ENCODE data around the gene THAP3. TPM values are rescaled to one million over a fixed set of nuclear protein-coding genes. Genes with fewer than 3 reads are reported as not detected.

The THAP3 gene
- polyA plus RNA-seq, 1 donor from 2014 or later = 51.5 TPM

DNA sequence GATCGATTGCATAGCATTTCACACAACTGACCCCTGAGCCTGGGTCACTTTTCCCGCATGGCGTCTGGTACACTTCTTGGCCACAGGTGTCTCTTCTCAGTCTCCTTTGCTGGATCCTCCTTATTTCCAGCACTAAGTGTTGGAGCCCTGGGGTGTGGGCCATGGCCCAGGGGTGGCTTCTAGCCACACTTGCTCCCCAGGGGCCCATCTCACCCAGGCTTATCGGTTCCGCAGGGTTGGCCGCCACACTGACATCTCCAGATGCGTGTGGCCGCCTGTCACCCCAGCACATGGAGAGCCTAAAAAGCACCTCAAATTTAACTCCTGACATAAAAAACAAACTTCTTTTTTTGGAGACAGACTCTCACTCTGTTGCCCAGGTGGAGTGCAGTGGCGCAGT, 2.4 kb downstream of the THAP3 start (continued):
- TF ChIP-seq, protein P1, sequence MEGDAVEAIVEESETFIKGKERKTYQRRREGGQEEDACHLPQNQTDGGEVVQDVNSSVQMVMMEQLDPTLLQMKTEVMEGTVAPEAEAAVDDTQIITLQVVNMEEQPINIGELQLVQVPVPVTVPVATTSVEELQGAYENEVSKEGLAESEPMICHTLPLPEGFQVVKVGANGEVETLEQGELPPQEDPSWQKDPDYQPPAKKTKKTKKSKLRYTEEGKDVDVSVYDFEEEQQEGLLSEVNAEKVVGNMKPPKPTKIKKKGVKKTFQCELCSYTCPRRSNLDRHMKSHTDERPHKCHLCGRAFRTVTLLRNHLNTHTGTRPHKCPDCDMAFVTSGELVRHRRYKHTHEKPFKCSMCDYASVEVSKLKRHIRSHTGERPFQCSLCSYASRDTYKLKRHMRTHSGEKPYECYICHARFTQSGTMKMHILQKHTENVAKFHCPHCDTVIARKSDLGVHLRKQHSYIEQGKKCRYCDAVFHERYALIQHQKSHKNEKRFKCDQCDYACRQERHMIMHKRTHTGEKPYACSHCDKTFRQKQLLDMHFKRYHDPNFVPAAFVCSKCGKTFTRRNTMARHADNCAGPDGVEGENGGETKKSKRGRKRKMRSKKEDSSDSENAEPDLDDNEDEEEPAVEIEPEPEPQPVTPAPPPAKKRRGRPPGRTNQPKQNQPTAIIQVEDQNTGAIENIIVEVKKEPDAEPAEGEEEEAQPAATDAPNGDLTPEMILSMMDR (IDR thresholded peaks at IDR 0.05; ENCODE audit: poor library complexity, severe bottlenecking) = no peak
- no peak for TF ChIP-seq TAF1 (IDR thresholded peaks at IDR 0.05; ENCODE audit: low read depth)
- TF ChIP-seq POLR2AphosphoS5 (IDR thresholded peaks at IDR 0.05) = no peak
- TF ChIP-seq SMC3 (conservative IDR thresholded peaks at IDR 0.05; ENCODE audit: poor library complexity) = no peak

DNA sequence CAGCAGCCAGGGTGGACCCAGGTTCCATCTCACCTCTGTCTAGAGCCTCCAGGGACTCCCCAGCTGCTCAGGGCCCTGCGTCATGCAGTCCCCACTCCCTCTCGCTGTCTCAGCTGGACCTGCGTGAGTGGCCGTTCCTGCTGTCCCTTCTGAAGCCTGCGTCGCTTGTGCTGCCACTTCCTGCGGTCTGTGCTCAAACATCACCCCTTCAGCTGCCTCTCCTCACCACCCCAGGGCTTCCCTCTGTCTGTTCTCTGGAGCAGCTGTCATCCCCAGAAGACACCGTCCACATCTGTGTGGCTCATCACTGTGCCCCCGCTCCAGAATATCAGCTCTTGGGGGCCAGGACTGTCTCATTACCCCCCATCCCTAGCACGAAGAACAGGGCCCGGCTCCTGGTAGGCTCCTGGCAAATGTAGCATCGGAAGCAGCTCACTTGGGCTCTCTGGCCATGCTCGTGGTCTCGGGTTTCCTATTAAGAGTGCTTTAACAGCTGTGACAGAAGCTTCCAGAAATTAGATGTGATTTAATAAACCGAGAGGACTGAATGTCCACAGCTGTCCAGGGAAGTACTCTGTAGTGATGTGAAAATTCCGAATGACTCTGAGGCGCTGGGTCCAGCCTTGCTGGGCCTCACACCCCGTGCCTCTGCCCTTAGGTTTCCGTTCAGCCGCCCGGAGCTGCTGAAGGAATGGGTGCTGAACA, 3.3 kb downstream of the THAP3 start:
- Histone ChIP-seq H3K27ac (ENCODE audit: low read length) (no peak overlapping the region), H4K20me1 (ENCODE audit: insufficient read depth) (no peaks in the 10 kb centered on the region), H3K36me3 (ENCODE audit: insufficient read depth, low read length) (no peaks in the 10 kb centered on the region), H3K4me2 (ENCODE audit: low read length) (no peak overlapping the region), H3K9ac (ENCODE audit: low read length) (no peak overlapping the region), H3K27me3 (ENCODE audit: insufficient read depth, low read depth, low read length) (no peaks in the 10 kb centered on the region), H3K9me2 (ENCODE audit: insufficient read depth, low read length) (no peaks in the 10 kb centered on the region), H3K79me2 (replicated peaks; ENCODE audit: insufficient read depth, low read length) (peaks cover 17% of the 10 kb centered on the region), H2AFZ (ENCODE audit: low read depth, low read length) (no peak overlapping the region), H3K4me3 (ENCODE audit: low read length) (no peak overlapping the region), H3F3A (ENCODE audit: insufficient read depth, low read length, poor library complexity, severe bottlenecking) (no peaks in the 10 kb centered on the region), H3K9me3 (ENCODE audit: low read length) (no peaks in the 10 kb centered on the region)
- no peak for TF ChIP-seq SMC3 (conservative IDR thresholded peaks at IDR 0.05; ENCODE audit: poor library complexity)
- TF ChIP-seq POLR2AphosphoS5 (IDR thresholded peaks at IDR 0.05) = no peak
- TF ChIP-seq, protein P2, sequence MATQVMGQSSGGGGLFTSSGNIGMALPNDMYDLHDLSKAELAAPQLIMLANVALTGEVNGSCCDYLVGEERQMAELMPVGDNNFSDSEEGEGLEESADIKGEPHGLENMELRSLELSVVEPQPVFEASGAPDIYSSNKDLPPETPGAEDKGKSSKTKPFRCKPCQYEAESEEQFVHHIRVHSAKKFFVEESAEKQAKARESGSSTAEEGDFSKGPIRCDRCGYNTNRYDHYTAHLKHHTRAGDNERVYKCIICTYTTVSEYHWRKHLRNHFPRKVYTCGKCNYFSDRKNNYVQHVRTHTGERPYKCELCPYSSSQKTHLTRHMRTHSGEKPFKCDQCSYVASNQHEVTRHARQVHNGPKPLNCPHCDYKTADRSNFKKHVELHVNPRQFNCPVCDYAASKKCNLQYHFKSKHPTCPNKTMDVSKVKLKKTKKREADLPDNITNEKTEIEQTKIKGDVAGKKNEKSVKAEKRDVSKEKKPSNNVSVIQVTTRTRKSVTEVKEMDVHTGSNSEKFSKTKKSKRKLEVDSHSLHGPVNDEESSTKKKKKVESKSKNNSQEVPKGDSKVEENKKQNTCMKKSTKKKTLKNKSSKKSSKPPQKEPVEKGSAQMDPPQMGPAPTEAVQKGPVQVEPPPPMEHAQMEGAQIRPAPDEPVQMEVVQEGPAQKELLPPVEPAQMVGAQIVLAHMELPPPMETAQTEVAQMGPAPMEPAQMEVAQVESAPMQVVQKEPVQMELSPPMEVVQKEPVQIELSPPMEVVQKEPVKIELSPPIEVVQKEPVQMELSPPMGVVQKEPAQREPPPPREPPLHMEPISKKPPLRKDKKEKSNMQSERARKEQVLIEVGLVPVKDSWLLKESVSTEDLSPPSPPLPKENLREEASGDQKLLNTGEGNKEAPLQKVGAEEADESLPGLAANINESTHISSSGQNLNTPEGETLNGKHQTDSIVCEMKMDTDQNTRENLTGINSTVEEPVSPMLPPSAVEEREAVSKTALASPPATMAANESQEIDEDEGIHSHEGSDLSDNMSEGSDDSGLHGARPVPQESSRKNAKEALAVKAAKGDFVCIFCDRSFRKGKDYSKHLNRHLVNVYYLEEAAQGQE (IDR thresholded peaks at IDR 0.05; ENCODE audit: borderline replicate concordance) = no peak
- TF ChIP-seq EP300 (conservative IDR thresholded peaks at IDR 0.05; ENCODE audit: poor library complexity, severe bottlenecking) = no peak
- TF ChIP-seq MXI1 (conservative IDR thresholded peaks at IDR 0.05; ENCODE audit: poor library complexity, severe bottlenecking) = no peak
- no peak for TF ChIP-seq TAF1 (IDR thresholded peaks at IDR 0.05; ENCODE audit: low read depth)

DNA sequence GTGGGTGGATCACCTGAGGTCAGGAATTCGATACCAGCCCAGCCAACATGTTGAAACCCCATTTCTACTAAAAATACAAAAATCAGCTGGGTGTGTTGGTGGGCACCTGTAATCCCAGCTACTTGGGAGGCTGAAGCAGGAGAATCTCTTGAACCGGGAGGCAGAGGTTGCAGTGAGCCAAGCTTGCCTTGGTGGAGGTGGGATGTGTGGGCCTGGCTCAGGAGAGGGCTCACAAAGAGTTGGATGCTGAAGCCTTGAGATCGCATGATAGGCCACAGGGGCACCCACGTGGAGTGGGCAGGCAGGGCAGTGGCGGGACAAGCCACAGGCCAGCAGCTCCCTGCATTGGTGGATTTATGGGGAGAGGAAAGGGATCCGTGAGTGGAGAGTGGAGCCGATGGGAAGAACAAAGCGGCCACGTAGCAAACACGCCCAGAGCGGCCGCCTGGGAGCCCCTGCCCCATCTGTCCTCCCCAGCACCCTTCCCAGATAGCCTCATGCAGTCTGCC, 4.4 kb downstream of the THAP3 start:
- H3K4me2 ChIP-seq (ENCODE audit: low read length) = no peak overlapping the region
- no peaks in the 10 kb centered on the region for H3K36me3 ChIP-seq (ENCODE audit: insufficient read depth, low read length)
- H2AFZ ChIP-seq (ENCODE audit: low read depth, low read length) = no peak overlapping the region
- no peaks in the 10 kb centered on the region for H3K9me2 ChIP-seq (ENCODE audit: insufficient read depth, low read length)
- H3K9me3 ChIP-seq (ENCODE audit: low read length) = no peaks in the 10 kb centered on the region
- TF ChIP-seq SMC3 (conservative IDR thresholded peaks at IDR 0.05; ENCODE audit: poor library complexity) = no peak
- TF ChIP-seq, protein P1 (IDR thresholded peaks at IDR 0.05; ENCODE audit: poor library complexity, severe bottlenecking) = no peak
- TF ChIP-seq EP300 (conservative IDR thresholded peaks at IDR 0.05; ENCODE audit: poor library complexity, severe bottlenecking) = no peak
- TF ChIP-seq, protein P2 (IDR thresholded peaks at IDR 0.05; ENCODE audit: borderline replicate concordance) = no peak
- no peak for TF ChIP-seq RAD21 (conservative IDR thresholded peaks at IDR 0.05)
- TF ChIP-seq TAF1 (IDR thresholded peaks at IDR 0.05; ENCODE audit: low read depth) = no peak
- no peak for TF ChIP-seq MXI1 (conservative IDR thresholded peaks at IDR 0.05; ENCODE audit: poor library complexity, severe bottlenecking)
- no peak for TF ChIP-seq EZH2 (IDR thresholded peaks at IDR 0.05; ENCODE audit: borderline replicate concordance, insufficient read depth, low read length, poor library complexity, severe bottlenecking)
- H3K4me3 ChIP-seq (ENCODE audit: low read length) = no peak overlapping the region
- H4K20me1 ChIP-seq (ENCODE audit: insufficient read depth) = no peaks in the 10 kb centered on the region
- H3K27ac ChIP-seq (ENCODE audit: low read length) = no peak overlapping the region
- H3K27me3 ChIP-seq (ENCODE audit: insufficient read depth, low read depth, low read length) = no peaks in the 10 kb centered on the region
- no peak overlapping the region for H3K9ac ChIP-seq (ENCODE audit: low read length)
- H3K79me2 ChIP-seq (replicated peaks; ENCODE audit: insufficient read depth, low read length) = peaks cover 17% of the 10 kb centered on the region
- H3F3A ChIP-seq (ENCODE audit: insufficient read depth, low read length, poor library complexity, severe bottlenecking) = no peaks in the 10 kb centered on the region
